NT2/D1 (cell line): ENCODE measurements around the gene PTPRT.

Source experiments
- SUZ12 ChIP-seq: IDR thresholded peaks from 2 replicates; pipeline ENCODE4 v1.6.1; 2011; ENCODE audit not compliant: insufficient read length, insufficient read depth; ENCODE audit errors: extremely low read depth
- ZNF274 ChIP-seq: IDR thresholded peaks from 2 replicates; pipeline ENCODE4 v1.6.1; 2011; ENCODE audit warnings: mild to moderate bottlenecking, low read depth, low read length

GRCh38 chr20:42889517-42889916 lies 300.2 kb downstream of the PTPRT start:
- TF ChIP-seq ZNF274 (no peak), SUZ12 (no peak)
